ENCODE data around the gene HBE1.

GRCh38 chr11:5307256-5308019, 37.7 kb upstream of the HBE1 start:
- TF ChIP-seq, protein P1, sequence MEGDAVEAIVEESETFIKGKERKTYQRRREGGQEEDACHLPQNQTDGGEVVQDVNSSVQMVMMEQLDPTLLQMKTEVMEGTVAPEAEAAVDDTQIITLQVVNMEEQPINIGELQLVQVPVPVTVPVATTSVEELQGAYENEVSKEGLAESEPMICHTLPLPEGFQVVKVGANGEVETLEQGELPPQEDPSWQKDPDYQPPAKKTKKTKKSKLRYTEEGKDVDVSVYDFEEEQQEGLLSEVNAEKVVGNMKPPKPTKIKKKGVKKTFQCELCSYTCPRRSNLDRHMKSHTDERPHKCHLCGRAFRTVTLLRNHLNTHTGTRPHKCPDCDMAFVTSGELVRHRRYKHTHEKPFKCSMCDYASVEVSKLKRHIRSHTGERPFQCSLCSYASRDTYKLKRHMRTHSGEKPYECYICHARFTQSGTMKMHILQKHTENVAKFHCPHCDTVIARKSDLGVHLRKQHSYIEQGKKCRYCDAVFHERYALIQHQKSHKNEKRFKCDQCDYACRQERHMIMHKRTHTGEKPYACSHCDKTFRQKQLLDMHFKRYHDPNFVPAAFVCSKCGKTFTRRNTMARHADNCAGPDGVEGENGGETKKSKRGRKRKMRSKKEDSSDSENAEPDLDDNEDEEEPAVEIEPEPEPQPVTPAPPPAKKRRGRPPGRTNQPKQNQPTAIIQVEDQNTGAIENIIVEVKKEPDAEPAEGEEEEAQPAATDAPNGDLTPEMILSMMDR (IDR thresholded peaks at IDR 0.05), result no peak
- no peak for TF ChIP-seq POLR2A (IDR thresholded peaks at IDR 0.05)

All from testis (tissue), 2 donors.